VCaP (cell line): ENCODE measurements around the gene R3HDM4.

Experiments
- H3K27ac ChIP-seq: fragments of 450-650 bp; 2 replicates; pipeline ENCODE4 v1.5.1; 2017
- TF ChIP-seq, protein P1 (sequence below): fragments of 450-650 bp; conservative IDR thresholded peaks from 2 replicates; pipeline ENCODE4 v1.5.1; 2017; ENCODE audit warnings: mild to moderate bottlenecking, moderate library complexity

Gene R3HDM4

DNA sequence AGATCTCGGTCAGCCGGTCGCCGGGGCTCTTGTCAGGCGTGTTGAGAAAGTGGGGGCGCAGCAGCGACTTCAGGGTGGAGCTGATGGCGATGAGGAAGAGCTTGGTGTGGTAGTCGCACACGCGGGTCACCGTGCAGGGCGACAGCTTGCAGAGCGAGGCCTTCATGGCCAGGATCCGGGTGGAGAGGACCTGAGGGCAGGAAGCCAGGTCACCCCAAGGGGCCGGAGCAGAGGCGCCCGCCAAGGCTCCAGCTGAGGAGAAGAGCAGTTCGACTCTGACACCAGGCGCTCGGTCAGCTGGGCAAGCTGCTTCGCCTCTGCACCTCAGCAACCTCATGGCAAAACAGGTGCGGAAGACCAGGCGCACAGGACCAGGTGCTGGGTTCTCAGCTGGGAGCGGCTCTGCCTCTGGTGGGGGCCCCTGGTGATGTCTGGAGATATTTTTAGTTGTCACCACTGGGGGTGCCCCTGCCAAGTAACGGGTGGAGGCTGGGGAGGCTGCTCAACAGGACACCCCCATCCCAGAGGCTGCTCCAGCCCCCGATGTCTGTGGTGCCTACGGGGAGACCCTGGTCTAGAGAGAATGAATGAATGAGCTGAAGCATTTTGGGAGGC lies 37.6 kb downstream of the R3HDM4 start:
- TF ChIP-seq, protein P1, sequence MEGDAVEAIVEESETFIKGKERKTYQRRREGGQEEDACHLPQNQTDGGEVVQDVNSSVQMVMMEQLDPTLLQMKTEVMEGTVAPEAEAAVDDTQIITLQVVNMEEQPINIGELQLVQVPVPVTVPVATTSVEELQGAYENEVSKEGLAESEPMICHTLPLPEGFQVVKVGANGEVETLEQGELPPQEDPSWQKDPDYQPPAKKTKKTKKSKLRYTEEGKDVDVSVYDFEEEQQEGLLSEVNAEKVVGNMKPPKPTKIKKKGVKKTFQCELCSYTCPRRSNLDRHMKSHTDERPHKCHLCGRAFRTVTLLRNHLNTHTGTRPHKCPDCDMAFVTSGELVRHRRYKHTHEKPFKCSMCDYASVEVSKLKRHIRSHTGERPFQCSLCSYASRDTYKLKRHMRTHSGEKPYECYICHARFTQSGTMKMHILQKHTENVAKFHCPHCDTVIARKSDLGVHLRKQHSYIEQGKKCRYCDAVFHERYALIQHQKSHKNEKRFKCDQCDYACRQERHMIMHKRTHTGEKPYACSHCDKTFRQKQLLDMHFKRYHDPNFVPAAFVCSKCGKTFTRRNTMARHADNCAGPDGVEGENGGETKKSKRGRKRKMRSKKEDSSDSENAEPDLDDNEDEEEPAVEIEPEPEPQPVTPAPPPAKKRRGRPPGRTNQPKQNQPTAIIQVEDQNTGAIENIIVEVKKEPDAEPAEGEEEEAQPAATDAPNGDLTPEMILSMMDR, result no peak
- H3K27ac ChIP-seq, result no peak overlapping the region

DNA sequence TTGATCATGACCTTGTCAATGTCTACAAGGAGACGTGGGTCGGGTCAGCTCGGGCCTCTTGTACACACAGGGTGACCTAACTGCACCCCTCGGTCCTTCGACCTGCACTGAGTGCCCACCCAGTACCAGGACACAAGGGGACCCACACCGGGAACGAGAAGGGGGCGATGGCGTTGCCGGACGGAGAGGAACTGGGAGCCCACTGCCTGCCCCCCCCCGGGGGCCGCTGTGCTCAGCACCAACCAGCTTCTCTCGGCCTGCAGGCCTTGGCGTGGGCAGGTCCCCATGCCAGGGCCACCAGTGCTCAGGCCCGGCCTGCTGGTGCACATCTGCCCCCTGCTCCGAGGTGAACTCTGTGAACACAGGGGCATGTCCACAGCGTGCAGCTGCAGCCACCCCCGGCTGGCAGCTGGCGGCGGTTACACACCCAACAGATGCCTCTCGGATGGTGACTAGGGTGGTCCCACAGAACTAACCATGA lies 39.4 kb downstream of the R3HDM4 start:
- TF ChIP-seq, protein P1, result no peak
- no peak overlapping the region for H3K27ac ChIP-seq

DNA sequence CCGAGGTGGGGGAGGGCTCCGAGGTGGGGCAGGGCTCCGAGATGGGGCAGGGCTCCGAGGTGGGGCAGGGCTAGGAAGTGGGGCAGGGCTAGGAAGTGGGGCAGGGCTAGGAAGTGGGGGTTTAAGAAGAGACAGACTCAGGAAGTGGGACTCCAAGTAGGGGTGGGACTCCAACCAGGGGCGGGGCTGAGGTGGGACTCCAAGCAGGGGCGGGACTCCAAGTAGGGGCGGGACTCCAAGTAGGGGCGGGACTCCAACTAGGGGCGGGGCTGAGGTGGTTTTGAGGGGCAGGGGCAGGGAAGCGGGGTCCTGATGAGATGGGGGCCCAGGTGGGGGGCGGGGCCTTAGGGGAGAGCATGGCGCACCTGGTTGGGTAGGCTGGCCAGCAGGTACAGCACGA lies 39.9 kb downstream of the R3HDM4 start:
- TF ChIP-seq, protein P1, result no peak
- no peak overlapping the region for H3K27ac ChIP-seq

DNA sequence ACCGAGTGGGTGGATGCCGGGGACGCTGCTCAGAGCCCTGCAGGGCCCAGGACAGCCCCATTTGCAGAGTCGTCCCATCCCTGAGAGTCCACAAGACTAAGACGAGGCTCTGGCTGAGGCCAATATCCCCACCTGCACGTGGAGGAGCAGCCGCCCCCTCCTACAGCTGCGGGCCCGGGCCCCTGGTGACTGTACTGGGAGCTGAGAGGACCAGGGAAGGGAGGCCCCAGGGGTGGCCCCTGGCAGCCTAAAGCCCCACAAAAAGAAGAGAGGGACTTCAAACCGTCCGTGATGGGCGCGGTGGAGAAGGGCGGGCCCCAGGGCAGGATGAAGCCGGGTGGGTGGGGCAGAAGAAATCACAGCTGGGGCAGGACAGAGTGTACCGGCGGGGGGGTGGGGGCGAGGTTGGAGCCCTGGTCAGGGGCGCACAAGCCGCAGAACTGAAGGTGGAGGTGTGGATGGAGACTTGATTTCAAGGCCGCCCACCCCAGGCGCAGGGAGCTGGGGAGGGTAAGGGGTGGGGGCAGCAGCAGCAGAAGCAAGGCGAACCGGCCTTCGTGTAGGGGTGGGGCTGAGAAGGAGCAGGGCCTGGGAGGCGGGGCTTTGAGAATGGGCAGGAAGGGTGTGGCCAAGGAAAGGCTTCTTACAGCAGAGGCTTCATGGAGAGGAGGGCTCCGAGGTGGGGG lies 40.6 kb downstream of the R3HDM4 start:
- TF ChIP-seq, protein P1, result no peak
- H3K27ac ChIP-seq, result no peak overlapping the region

DNA sequence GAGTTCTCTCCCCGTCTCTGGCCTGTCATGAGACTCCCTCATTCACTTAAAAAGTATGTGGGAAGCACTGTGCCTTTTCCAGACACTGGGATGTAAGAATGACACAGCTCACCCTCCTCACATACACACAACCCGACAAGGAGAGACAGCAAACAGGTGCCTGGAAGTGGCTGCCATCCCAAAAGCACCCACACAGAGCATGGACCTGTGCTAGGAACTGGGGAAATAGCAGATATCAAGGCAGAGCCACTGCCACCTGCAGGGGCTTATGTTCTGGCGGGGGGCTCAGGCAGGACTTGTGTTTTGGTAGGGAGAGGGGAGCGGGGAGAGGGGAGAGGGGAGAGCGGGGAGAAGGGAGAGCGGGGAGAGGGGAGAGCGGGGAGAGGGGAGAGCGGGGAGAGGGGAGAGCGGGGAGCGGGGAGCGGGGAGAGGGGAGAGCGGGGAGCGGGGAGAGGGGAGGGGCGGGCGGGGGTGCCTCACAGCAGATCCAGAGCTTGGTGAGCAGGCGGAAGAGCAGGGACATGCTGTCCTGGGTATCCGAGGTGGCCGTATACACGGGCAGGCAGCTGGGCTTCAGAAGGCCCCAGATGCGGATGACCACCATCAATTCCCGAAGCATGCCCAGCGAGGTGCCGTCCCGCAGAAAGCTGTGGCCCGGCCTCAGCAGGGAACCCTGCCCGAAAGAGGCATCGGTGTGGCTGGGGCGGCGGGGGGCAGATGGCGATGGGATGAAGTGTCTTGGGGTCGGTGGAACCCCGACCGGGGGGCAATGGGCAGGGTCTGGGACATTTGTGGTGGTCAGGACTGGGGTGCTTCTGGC lies 41.4 kb downstream of the R3HDM4 start:
- TF ChIP-seq, protein P1, result no peak
- no peak overlapping the region for H3K27ac ChIP-seq

DNA sequence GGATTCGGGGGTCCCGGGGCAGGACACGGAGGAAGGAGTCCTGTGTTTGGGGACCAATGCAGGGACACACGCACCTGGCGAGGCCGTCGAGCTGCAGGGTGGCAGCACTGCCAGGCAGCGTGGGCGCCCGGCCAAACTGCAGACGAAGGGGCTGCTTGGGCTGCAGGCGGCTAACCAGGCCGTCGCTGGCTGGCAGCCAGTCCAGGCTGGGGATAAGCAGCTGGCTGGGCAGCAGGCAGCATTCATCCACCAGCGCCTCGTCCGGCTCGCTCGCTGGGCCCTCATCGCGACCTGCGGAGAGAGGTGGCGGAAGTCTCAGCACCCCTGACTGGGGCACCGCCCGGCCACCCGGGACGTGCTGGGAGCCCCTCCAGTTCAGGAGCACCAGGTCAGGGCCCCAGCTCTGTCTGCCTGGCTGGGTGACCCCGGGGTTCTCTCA lies 42.0 kb downstream of the R3HDM4 start:
- TF ChIP-seq, protein P1, result no peak
- H3K27ac ChIP-seq, result no peak overlapping the region

DNA sequence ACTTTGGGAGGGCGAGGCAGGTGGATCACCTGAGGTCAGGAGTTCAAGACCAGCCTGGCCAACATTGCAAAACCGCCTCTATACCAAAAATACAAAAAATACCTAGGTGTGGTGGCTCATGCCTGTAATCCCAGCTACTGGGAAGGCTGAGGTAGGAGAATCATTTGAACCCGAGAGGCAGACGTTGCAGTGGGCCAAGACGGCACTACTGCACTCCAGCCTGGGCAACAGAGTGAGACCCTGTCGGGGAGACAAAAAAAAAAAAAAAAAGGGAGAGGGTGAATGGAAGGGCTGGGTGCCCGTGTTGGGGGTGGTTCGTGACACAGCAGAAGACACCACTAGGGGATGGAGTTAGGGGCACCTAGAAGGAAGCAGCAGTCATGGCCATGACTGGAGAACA lies 42.7 kb downstream of the R3HDM4 start:
- H3K27ac ChIP-seq, result no peak overlapping the region
- TF ChIP-seq, protein P1, result no peak
